GM20431 (cell line): ENCODE measurements around the gene PLXNA1.

Source experiments
- in situ Hi-C: fragments of 300-500 bp; cut with MseI, MboI; formaldehyde crosslinking; loops from one replicate; pipeline ENCODE4 v1.15.0; 2020; ENCODE audit warnings: low sequenced_read_pairs; ENCODE audit not compliant: unreplicated experiment

The PLXNA1 gene

GRCh38 chr3:126982471-126983175 lies at the start of gene PLXNA1:
Gene PLXNA1, plus strand, starts transcription at chr3:126983115. Its CDS starts 5,479 bp downstream, at chr3:126988594.
- in situ Hi-C loops: loop anchor here (10.0 kb wide), 1 partner anchor 228 kb away; no protein-coding TSS in a partner anchor

GRCh38 chr3:126934031-126934531 lies 48.8 kb upstream of the PLXNA1 start:
- in situ Hi-C loops: no loop called here

DNA sequence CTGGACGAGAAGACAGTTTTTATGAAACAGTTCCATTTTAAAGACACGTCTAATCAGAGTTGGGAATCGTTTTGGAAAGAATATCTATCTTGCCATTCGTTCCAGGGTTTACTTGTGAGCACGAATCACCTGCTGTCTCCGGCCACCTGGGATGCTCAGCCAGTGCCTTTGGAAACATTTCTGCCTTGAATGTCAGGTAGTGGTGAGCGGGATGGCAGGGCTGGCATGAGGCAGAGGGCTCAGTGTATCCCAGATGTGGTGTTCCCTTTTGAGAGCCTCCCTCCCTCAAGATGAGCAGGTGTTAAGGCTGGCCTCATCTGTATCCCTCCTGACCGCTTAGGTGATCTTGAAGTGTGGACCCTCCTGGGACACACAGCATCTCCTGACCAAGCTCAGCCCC lies 47.9 kb upstream of the PLXNA1 start:
- in situ Hi-C loops: no loop called here

DNA sequence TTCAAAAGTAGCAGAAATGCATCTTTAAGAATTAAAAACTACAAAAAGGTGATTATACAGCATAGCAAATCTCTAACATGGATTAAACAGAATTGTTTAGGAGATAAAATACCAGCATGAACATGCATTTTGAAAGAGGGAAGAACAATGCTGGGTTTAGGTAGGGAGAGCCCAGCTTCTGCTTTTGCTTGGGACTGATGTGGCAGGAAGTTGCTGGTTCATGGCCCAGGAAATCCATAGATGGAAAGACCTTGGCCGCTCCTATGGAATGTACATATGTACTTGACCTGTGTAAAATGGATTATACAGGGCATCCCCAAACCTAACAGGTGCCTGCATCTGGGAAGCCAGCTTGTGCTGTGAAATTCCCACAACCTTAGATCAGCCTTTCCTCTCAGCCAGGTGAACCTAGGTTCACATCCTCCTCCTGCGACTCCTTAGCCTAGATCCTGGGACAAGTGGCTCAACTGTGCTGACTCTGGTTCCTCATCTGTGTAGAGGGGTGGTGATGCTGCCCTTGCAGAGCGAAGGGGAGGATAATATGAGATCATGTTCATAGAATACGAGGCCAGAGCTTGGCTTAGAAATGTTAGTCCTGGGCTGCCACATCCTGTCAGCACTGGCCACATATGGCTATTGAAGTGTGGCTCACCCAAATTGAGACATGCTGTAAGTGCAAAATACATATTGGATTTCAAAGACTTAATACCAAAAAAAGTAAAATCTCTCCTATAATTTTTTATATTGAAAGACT lies 47.0 kb upstream of the PLXNA1 start:
- in situ Hi-C loops: no loop called here

GRCh38 chr3:126936853-126937425 lies 46.0 kb upstream of the PLXNA1 start:
- in situ Hi-C loops: no loop called here

- in situ Hi-C loops: no loop called here
These were observed 45.4 kb upstream of the PLXNA1 start for GRCh38 chr3:126937533-126937932.

GRCh38 chr3:126937973-126938372 lies 44.9 kb upstream of the PLXNA1 start:
- in situ Hi-C loops: no loop called here

DNA sequence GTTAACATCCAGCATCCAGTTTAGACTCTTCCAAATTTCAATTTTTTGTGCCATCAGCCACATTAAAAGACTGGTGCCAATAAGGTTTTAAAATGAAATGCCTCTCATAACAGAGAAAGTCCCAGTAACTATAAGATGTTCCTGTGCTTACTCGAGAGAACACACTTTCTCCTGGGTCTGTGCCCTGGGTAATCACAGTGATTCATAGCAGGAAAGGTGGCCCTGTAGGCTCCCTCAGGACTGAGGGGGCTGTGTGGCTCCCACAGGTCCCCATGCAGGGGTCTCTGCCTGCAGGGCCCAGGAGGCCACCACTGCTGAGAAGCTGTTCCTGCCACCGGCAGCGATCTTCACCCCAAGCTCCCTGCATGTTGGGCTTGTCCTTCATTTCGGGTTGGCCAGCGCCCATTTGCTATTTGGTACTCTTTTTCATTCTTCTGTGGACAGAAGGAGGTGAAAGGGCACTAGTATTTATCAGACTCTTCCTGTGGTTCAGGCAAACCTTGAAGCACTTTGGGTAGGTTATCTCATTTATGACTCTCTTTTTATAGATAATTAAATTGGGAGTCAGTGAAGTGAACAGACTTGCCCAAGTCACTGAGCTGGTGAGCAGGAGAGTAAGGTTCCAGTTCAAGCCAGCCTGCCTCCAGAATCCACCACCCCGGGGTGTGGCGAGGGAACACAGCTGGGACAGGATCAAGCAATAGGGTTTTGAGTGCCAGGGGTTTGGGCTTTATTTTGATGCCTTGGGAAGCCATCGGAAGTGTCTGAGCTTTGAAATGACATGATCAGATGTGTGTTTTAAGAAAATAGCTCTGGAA lies 44.2 kb upstream of the PLXNA1 start:
- in situ Hi-C loops: no loop called here

- in situ Hi-C loops: no loop called here
These were observed 43.6 kb upstream of the PLXNA1 start for GRCh38 chr3:126939338-126939718.

DNA sequence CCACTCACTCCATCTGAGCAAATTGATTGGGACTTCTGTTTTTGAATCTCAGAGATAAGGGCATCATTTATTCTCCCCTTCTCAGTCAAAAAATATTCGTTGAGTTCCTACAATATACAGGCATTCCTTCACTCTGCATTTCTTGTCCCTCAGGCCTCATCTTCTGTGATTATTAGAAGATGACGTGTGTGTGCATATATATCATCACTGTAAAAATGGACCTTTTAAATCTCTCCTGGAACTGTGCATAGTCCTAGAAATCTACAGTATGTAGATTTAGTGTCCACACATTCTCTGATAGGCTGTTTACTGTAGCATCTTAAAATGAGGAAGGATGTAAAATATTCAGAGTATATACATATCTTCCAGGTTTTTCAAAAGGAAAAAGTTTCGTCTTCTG lies 43.2 kb upstream of the PLXNA1 start:
- in situ Hi-C loops: no loop called here

GRCh38 chr3:126941721-126942270 lies 41.1 kb upstream of the PLXNA1 start:
- in situ Hi-C loops: no loop called here

GRCh38 chr3:126944089-126944965 lies 38.6 kb upstream of the PLXNA1 start:
- in situ Hi-C loops: no loop called here

- in situ Hi-C loops: no loop called here
These were observed 37.7 kb upstream of the PLXNA1 start for GRCh38 chr3:126945171-126945721.

- in situ Hi-C loops: no loop called here
These were observed 37.0 kb upstream of the PLXNA1 start for GRCh38 chr3:126945891-126946290.

DNA sequence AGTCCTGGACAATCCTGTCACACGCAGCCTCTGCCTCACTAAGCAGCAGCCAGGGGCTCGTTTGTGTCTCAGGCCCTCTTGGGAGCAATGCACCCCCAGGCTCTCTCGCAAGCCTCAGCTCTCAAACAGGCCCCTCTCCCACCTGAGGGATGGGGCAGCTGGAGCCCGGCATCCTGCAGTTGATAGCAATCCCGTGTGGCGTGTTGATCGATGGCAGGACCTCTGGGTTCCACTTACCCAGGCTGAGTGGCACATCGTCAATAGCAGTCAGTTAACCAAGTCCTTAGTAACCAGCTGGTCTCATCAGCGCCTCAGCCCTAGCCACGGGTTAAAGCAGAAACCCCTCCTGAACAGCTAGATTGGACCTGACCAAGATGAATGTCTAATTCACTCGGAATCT lies 36.5 kb upstream of the PLXNA1 start:
- in situ Hi-C loops: no loop called here

DNA sequence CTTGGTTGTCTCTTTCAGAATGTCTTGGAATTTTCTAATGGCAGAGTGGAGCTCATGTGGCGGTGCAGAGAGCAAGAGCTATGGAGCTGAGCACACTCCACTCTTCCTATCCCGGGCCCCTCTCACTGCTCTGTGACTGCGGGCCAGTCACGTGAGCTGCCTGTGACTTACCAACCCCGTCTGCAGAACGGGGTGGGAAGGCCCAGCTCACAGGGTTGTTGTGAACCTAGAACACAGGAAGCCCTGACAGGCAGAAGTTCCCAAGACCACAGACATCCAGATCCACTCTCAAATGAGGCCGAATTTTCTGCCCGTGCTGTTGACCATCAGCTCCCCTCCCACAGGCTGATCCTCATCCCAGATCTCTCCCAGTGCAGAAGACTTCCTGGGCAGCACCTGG lies 35.5 kb upstream of the PLXNA1 start:
- in situ Hi-C loops: no loop called here

DNA sequence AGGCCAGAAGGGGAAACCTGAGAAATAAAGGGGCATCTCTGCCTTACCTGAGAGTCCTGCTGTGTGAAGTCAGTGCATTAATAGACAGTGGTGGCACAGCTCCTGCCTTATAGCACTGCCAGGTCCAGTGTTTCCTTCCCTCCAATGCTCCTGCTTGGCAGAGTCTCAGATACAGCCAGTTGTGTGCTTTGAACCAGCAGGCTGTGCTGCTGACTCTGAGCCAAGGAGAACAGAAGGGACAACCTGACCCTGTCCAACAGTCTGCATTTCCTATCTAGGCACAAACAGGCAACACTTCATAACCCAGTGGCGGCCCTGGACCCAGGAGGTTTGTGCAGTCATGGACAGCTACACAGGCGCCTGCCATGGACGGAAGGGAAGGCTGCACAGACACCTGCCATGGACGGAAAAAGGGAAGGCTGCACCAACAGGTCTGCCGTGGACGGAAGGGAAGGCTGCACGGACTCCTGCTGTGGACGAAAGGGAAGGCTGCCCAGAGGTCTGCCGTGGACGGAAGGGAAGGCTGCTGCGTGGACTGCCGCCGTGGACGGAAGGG lies 33.9 kb upstream of the PLXNA1 start:
- in situ Hi-C loops: no loop called here

- in situ Hi-C loops: no loop called here
These were observed 31.4 kb upstream of the PLXNA1 start for GRCh38 chr3:126951561-126951960.
